Measurements from ENCODE around the gene INSR.
"Not testable (repeated sequence)": the region's sequence is repeated elsewhere in the genome, so short reads cannot be mapped to it uniquely, and the experiment has no call there.

Gene INSR

DNA sequence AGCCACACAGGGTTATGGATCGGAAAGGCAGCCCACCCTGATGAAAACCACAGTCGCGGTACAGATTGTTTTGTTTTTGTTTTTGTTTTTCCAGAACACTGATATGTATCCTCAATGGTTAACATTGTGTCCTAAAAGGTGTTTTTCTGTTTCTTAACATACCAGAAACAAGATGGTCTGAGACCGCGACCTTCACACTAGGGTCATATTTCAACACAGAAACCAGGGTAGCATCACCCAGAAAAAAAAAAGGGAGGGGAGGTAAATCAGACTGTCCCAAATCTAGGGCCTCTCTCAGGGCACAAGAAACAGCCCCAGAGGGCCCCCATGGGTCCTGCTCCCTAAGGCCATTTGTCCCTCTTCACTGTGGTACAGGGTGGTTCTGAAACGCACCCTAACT is 66.5 kb downstream of the INSR start:
- no peak overlapping the region for H3K4me3 ChIP-seq (ENCODE audit: control insufficient read depth, low read depth, low read length)
- no peak for DNase-seq (ENCODE audit: low read depth)
- no peak for TF ChIP-seq CTCF (conservative IDR thresholded peaks at IDR 0.05; ENCODE audit: control insufficient read depth, insufficient read depth, low read depth, low read length)

DNA sequence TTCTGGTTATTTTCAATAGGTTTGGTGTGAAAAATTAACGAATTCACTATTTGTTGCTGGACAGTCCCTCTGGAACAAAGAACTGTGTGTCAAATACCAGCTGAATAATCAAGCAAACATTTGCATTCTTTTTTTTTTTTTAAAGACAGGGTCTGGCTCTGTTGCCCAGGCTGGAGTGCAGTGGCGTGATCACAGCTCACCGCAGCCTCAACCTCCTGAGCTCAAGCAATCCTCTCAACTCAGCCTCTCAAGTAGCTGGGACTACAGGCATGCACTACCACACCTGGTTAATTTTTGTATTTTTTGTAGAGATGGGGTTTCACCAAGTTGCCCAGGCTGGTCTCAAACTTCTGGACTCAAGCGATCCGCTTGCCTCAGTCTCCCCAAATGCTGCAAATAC is 67.1 kb downstream of the INSR start:
- not testable (repeated sequence) for H3K4me3 ChIP-seq (ENCODE audit: control insufficient read depth, low read depth, low read length); DNase-seq (ENCODE audit: low read depth)

DNA sequence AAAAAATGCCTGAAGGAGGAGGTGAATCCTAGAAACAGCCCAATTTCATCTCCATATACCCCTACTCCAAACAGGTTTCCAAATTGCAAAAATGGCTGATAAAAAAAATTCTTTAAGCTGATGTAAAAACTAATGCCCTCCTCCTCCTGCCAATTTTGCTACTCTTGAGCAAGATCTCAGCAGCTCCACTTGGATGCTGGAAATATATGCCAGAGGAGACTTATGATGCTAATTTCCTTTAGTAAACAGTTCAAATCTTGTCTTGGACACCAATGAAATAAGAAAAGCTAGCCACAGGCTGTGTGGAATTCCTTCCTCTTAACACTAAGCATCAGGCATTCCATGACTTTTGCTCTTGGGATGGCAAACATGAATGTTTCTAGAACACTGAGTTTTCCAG is 67.5 kb downstream of the INSR start:
- no peak for DNase-seq (ENCODE audit: low read depth)
- no peak for TF ChIP-seq CTCF (conservative IDR thresholded peaks at IDR 0.05; ENCODE audit: control insufficient read depth, insufficient read depth, low read depth, low read length)
- no peak overlapping the region for H3K4me3 ChIP-seq (ENCODE audit: control insufficient read depth, low read depth, low read length)

GRCh38 chr19:7225741-7226140 is 68.5 kb downstream of the INSR start:
- no peak for TF ChIP-seq CTCF (conservative IDR thresholded peaks at IDR 0.05; ENCODE audit: control insufficient read depth, insufficient read depth, low read depth, low read length)
- H3K4me3 ChIP-seq (ENCODE audit: control insufficient read depth, low read depth, low read length): no peak overlapping the region
- DNase-seq (ENCODE audit: low read depth): no peak

DNA sequence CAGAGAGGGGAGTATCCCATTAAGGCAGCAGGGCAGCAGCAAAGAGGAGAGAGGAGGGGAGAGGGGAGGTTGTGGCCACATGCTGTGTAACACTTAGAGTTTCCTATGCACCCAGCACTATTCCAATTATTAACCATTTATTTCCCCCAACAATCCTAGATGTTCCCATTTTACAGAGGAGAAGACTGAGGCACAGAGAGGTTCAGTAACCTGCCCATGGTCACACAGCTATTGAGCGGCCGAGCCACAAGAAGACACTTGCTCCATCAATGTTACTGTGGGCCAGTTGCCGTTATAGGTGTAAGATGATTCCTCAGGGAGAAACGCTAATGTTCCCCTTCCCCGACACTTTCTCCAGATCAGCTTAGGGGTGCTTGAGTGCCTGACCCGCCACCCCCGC is 69.2 kb downstream of the INSR start:
- TF ChIP-seq CTCF (conservative IDR thresholded peaks at IDR 0.05; ENCODE audit: control insufficient read depth, insufficient read depth, low read depth, low read length): no peak
- no peak for DNase-seq (ENCODE audit: low read depth)
- H3K4me3 ChIP-seq (ENCODE audit: control insufficient read depth, low read depth, low read length): no peak overlapping the region

DNA sequence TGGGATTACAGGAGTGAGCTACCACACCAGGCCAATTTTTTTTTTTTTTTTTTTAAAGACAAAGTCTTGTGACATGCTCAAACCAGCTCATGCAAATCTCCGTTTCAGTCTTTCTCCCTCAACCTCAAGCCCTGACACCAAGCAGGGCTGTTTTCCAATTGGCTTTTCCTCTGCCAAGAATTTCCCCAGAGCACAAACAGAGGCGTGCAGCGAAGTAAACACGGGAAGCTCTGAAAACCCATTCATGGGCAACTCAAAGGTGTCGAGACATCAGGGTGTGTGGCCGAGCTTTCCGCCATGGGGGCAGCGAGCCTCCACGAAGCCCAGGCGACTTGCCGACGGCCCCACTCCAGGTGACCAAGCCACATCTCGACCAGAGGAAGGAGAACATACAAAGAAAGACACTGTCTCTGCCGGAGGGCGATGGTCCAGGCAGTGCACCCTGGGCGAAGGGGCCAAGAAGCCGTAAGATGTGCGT is 70.0 kb downstream of the INSR start:
- TF ChIP-seq CTCF (conservative IDR thresholded peaks at IDR 0.05; ENCODE audit: control insufficient read depth, insufficient read depth, low read depth, low read length): no peak
- peak; percentile 68 for DNase-seq (ENCODE audit: low read depth)
- no peak overlapping the region for H3K4me3 ChIP-seq (ENCODE audit: control insufficient read depth, low read depth, low read length)

- no peak for DNase-seq (ENCODE audit: low read depth)
- no peak overlapping the region for H3K4me3 ChIP-seq (ENCODE audit: control insufficient read depth, low read depth, low read length)
- TF ChIP-seq CTCF (conservative IDR thresholded peaks at IDR 0.05; ENCODE audit: control insufficient read depth, insufficient read depth, low read depth, low read length): no peak
Measured at GRCh38 chr19:7223429-7223828, 70.8 kb downstream of the INSR start.

All from fibroblast of mammary gland (primary cell).